ELF-1 (cell line): Measurements from ENCODE around the gene RFC1.
"Not testable (repeated sequence)": the region's sequence is repeated elsewhere in the genome, so short reads cannot be mapped to it uniquely, and the experiment has no call there.

Source experiments
- DNase-seq: peaks from one replicate; pipeline ENCODE4 v3.0.0-alpha.2; 2016; ENCODE audit warnings: low read depth, low spot score

The RFC1 gene

DNA sequence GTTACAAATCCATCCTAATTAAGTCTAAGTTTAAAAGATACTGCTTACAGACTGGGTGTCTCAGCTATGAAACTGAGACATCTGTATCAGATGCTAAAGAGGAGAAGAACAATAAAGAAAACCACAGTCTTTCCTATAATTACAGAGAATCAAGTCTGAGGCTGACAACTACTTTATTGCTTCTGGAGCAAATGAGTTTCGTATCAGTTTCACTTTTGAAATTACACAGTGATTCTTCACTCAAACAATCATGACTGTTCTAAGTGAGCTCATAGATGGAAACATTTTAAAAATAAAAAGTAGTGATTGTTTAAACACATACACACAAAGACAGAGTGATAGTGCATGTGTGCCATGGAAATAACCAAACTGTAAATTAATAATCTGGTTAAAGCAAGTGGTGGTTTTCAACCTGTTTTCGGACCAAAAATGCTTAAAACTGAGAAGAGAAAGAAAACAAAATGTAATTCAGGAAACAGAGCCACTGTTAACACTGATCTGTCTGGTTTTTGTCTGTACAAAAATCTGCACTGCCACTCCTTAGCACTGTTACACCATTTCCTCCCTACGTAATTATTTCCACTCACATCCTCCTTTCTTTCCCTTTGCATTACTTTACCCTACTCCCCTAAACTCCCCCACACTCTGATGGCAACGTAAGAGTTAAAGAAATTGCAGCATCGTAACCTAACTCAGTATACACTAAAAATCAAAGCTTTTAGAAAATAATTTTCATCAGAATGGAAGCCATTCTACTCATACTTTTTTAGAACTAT is 12.5 kb downstream of the RFC1 start:
- no peak for DNase-seq

DNA sequence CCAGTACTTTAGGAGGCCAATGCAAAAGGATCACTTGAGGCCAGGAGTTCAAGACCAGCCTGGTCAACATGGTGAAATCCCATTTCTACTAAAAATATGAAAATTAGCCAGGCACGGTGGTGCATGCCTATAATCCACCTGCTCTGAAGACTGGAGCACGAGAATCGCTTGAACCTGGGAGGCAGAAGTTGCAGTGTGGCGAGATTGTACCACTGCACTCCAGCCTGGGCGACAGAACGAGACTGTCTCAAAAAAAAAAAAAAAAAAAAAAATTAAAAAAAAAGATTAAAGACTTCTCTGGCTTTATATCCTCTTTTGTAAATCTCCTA is 13.0 kb downstream of the RFC1 start:
- DNase-seq, result not testable (repeated sequence)

DNA sequence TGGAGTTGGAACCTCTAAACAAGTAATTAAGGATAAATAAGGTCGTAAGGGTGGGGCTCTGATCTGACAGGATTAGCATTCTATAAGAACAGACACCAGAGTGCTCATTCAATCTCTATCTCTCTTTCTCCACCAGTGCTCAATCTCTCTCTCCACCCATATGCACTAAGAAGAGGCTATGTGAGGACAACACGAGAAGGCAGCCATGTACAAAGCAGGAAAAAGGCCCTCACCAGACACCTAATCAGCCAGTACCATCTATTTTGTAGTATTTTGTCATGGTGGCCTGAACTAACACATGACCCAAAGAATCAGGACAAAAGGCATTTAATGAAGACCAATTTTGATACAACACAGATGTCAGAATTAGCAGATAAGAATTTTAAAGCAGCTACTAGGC is 16.8 kb downstream of the RFC1 start:
- no peak for DNase-seq

DNA sequence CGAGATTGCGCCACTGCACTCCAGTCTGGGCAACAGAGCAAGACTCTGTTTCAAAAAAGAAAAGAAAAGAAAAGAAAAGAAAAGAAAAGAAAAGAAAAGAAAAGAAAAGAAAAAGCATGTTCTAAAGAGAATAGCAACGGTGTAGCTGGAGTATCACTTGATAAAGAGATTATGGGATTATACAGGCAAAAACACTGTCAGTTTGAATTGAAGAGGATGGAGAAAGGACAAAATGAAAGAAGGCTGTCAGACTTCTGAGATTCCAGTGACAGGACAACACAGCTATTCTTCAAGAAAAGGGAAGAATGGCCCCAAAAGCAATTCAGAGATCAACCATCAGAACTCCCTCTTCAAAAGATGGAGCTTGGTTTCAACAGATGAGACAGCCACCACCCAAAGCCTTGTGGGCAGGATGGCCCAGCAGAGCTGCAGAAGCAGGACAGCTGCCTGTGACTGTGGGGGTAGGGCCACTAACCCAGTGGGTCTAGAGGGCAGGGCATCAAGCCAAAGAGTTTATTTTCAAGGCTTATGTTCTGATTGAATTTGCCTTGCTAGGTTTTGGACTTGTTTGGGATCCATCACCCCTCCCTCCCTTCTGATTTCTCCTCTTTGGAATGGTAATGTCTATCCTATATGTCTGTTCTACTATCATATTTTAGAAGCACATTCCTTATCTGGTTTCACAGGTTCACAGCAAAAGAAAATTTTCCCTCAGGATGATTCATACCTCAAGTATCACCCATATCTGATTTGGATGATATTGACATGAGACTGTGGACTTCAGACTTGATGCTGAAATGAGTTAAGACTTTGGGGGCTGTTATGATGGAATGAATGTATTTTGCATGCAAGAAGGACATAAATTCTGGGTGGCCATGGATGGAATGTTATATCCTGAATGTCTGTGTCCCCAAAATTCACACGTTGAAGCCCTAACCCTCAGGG is 17.5 kb downstream of the RFC1 start:
- DNase-seq, result no peak

DNA sequence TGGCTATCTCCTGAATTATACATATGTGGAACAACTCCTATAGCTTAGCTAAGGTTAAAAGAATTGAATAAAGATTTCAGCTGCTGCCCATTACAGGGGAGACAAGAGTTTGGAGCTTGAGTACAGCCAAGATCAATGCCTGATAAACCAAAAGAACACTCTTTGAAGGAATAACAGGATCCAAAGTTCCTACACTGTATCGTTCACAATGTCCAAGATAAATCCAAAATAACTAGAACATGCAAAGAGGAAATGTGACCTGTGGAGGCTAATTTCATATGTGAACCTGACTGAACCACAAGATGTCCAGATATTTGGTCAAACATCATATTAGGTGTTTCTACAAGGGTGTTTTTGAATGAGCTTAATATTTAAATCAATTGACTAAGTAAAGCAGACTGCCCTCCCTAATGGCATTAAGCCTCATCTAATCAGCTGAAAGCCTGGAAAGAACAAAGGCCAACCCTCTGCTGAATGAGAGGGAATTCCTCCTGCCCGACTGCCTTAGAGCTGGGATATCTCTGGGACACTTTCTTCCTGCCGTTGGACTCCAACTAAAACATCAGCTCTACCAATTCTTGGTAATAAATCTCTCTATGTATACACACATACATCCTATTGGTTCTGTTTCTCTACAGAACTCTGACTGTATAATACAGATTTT is 19.2 kb downstream of the RFC1 start:
- no peak for DNase-seq

DNA sequence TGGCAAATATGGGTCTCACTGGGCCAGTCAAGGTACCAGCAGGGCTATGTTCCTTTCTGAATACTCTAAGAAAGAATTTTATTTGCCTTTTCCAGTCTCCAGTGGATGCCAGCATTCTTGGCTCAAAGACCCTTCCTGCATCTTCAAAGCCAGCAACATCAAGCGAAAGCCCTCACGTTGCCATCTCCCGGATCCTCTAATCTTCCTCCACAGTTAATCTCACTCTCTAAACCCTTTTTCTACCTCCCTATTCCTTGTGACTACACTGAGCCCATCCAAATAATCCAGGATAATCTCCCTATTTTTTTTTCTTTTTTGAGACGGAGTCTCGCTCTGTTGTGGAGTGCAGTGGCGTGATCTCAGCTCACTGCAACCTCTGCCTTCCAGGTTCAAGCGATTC is 23.4 kb downstream of the RFC1 start:
- DNase-seq, result no peak

DNA sequence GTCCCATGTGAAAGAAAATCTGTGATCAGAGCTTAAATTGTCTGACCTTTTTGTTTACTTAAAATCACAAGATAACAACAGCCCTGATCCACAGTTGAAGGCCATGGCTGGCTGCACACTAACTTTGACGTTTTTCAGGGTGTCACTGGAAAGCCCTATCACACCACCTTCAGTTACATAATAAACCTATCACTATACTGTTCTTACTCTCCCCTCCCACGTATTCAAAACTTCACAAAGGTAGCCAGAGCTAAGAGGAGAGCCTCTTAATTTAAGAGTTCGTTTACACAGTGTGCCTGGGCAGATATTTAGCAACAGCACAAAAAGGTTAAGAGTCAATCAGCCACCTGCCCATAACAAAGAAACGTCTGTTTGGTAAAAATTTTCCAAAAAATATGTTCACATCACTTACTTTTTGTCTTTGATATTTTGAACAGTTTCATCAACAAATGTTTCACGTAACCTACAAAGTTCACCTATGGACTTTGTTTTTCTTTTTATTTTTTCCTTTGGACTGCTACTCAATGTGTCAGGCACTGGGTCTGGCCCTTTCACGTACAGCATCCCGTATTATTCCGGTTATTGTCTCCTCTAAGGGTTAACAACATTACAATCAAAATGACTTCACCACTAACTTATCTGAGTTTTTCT is 25.0 kb downstream of the RFC1 start:
- DNase-seq, result no peak

DNA sequence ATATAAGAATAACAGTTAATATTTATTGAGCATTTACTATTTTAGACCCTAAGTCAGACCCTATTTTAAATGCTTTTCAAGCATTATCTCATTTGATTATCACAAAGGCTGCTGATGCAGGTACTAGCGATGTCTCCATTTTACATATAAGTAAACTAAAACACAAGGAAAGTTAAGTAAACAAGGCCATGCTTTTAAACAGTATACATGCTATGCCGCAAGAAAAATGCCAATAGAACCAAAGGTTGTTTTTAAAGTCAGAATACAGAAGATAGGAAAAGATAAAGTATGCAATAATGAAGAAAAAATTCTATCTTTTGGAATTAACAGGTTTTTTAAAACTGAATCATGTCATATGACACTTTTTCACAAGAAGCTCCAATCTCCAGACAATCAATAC is 26.2 kb downstream of the RFC1 start:
- DNase-seq, result no peak

DNA sequence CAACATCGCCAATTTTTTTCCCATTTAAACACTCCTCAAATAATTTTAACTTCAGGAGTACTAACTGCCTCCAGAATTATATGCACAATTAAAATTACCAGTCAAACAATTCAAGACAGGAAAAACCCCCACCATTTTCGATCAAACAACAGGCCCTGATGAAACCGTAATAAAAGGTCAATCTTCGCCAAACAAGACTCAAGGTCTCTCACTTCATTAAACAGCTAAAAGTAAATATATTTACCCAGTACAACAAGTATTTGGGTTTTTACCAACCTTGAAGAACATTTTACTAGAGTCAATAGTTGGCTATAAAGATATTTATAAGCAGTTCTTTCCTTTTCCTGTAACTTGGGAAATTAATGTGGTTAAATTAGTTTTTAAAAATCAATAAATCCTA is 28.3 kb downstream of the RFC1 start:
- DNase-seq, result no peak

DNA sequence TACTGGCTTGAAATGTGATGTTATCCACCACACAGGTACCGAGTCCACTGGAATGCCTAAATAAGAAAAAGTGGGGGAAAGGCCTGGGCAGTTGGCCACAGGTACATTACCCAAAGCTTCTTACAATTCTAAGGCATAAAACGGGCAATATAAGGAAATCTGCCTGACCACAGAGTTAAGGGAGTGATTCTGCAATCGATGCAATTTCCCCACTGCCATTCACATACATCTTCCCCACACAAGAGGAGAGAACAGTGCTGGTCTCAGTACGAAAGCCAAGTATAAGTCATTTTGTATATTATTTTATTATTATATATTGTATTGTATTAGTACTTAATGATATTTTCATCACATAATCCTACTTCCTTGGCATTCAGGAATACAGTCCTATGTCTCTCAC is 30.6 kb downstream of the RFC1 start:
- DNase-seq, result no peak

DNA sequence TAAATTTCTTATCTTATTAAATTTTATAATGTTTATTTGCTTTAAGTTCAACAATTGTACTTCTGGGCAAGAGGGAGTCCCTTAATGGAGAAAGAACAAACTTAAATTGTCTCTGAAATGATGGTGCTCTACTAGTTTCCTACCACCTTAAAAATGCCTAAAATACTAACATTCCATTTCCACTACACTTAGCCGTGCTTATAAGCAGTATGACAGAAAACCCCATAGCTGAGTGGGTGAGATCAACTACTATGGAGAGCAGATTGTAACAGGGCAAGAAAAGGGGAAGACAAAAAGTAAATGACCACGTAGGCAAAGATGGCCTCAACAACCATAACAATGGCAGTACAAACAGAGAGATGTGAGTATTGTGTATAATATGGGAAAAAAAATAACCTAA is 35.0 kb downstream of the RFC1 start:
- no peak for DNase-seq

DNA sequence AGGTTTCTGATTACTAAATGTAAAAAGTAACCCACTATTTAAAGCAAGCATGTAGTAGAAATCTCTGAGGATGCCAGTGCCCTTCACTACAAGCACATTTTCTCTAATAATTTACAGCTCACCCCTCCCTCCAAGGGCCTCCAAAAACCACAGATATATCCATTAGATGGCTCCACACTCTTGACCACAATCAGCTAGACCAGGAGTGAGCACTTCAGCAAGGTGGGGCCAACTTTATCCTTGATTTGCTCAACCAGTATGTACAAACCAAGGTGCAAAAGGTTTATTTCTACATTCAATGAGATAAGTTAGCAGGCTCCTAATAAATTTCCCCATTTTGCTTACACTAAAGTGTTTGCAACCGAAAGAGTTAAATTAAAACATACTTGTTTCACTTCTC is 35.8 kb downstream of the RFC1 start:
- DNase-seq, result no peak

DNA sequence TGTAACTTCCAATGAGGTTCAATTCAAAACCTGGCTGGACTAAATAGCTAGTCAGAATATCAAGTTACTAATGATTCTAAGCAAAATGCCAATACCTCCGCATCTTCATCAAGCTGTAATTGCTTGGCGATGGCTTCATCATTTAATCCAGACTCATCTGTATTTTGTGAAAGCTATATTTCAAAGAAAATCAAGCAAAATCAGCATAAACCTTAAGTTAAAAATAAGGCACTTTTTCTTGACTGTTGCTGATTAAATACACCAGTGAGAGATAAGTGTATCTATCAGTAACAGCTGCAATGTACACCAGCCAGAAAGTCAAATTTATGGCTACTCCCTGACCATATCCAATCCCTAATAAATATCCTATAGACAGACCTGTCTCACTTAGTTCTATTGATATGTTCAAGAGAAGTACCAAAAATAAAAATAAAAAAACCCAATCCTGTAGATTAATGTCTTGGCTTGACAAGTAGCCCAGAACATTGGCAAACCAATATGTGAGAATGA is 39.6 kb downstream of the RFC1 start:
- DNase-seq, result no peak

DNA sequence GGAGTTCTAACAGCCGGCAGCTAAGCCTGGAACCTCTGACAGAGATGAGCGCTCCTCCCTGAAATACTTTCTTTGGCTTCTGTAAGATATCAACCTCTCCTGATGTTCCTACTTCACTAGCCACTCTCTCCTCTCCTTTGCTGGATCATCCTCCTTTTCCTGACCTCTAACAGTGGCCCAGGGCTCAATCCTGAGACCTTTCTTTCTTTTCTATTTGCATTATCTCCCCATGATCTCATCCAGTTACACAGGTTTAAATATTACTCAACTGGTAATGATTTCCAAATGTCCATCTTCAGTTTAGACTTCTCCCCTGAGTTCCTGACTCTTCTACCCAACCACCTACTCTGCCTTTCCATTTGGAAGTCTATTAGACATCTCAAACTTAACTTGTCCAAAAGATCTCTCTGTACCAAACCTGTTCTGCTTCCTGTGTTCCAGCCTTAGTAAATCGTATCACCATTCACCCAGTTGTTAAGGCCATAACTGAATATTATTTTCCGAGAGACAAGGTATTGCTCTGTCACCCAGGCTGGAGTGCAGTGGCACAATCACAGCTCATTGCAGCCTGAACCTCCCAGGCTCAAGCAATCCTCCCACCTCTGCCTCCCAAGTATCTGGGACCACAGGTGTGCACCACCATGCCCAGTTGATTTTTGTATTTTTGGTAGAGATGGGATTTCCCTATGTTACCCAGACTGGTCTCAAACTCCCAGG is 41.1 kb downstream of the RFC1 start:
- no peak for DNase-seq

DNA sequence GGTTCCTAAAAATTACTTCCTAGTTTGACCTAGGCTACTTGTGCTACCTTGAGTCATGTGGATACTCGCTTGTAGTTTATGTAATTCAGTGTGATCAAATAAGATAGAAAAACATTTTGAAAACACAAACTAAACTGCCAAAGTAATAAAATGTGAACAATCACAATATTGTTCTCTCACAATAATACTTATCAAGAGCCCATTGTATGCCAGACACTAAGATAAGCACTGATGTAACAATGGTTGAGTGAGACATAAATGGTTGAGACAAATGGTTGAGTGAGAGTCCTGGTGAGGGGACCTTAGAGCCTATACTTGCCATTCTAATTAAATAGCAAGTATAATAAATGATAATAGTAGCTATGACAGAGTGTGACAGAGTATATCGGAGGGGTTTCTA is 41.7 kb downstream of the RFC1 start:
- no peak for DNase-seq

DNA sequence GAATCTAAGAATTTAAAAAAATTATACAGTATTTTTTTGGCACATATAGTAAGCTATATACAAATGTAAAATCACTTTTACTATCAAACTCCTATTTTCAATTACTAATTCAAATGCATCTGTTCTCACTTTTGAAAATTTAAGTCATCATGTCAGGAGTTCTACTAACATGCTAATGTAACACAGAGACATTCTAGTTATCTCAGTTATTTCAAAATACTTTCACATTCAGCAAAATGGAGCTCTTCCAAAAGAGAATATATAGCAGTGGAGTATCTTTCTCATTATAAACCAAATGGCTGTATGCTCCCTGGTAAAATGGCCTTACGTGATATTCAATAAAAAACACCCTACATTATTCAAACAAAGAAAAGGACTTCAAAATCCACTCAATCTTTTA is 42.3 kb downstream of the RFC1 start:
- DNase-seq, result no peak

DNA sequence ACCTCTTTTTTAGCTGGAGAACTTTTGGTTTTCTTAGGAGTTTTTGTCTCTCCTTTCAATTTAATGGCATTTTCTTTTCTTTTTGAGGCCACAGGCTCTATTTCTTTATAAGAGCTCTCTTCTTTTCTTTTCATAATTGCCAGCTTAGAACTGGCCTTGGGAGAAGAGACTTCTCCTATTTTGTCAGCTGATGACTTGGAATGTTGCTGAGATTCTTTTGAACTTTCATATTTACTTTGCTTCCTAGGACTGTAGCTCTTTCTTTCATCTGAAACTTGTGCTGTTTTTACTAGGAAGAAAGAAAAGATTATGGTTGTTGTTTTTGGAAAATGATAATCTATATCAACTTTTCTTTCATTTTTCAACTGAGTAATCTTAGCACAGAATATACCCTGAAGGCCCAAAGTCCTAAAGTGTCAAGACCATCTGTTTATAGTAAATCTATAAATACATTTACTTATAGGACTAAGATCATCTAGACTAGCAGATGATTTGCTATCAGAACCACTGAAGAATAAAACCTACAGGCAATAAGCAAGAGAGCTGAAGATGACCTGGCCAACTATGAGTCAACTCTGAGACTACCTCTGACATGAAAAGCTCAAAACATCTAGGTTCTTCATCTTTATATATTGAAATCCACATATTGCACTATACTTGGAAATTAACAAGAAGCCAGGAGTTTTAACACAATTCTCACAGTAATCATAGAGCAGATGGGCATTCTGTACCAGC is 45.6 kb downstream of the RFC1 start:
- no peak for DNase-seq

DNA sequence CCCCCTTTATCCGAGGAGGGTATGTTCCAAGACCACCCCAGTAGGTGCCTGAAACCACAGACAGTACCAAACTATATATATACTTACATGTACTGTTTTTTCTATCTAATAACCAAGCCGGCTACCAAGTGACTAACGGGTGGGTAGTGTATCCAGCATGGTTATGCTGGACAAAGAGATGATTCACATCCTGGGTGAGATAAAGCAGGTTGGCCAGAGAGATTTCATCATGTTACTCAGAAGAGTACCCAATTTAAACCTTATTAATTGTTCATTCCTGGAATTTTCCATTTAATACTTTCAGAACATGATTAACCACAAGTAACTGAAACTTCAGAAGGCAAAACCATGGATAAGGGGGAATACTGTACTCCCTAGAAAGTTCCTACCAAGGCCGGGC is 46.5 kb downstream of the RFC1 start:
- no peak for DNase-seq

DNA sequence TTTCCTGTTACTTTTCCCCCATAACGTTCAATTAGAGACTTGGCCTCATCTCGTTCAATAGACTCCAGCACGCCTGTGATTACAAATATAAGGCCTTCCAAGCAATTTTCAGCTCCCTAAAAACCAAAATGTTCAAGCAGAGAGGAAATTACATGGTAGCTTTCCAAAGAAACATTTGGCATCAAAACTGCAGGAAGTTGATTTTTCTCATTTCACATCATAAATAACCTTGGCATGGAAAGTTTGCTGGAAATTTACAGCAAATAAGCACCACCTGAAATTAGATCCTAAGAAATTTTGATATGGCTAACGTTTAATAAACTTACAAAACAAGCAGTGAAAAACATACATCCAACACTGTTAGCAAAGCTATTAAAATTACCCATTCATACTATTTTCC is 53.3 kb downstream of the RFC1 start:
- no peak for DNase-seq

DNA sequence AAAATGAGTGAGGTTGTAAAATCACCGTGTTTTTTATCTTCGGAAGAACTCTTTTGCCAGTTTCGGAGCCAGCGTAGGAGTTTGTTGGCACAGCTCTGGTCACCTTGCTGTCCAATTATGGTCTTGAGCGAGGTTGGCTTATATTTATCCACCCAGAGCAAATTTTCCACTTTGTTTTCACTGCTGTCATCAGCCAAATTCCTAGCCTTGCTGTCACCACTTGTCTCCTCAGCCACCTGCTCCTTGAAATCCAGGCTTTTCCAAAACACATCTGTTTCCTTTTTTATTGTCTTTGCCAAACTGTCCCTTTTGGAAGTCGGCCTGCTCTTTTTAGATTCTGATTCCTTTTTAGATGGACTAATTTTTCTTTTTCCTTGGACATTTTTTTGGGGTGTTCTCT is 57.6 kb downstream of the RFC1 start:
- DNase-seq, result no peak
